ENCODE measurements around the gene GBF1.
"Not testable (repeated sequence)": the region's sequence is repeated elsewhere in the genome, so short reads cannot be mapped to it uniquely, and the experiment has no call there.

The GBF1 gene

GRCh38 chr10:102245082-102245931 lies at the start of gene GBF1:
Gene GBF1, plus strand, starts transcription at chr10:102245532. Its CDS starts 13,407 bp downstream, at chr10:102258939.
- peak; percentile 88 for DNase-seq

- DNase-seq, result no peak
These were observed 48.4 kb upstream of the GBF1 start for GRCh38 chr10:102196893-102197292.

GRCh38 chr10:102198027-102198426 lies 47.3 kb upstream of the GBF1 start:
- no peak for DNase-seq

- no peak for DNase-seq
These were observed 44.3 kb upstream of the GBF1 start for GRCh38 chr10:102200751-102201640.

- DNase-seq, result no peak
These were observed 42.9 kb upstream of the GBF1 start for GRCh38 chr10:102202386-102202785.

- no peak for DNase-seq
These were observed 36.9 kb upstream of the GBF1 start for GRCh38 chr10:102208311-102209035.

GRCh38 chr10:102211615-102212299 lies 33.6 kb upstream of the GBF1 start:
- DNase-seq, result no peak

- not testable (repeated sequence) for DNase-seq
These were observed 31.7 kb upstream of the GBF1 start for GRCh38 chr10:102213599-102213998.

- DNase-seq, result no peak
These were observed 26.0 kb upstream of the GBF1 start for GRCh38 chr10:102219370-102219769.

GRCh38 chr10:102220612-102221011 lies 24.7 kb upstream of the GBF1 start:
- peak; percentile 35 for DNase-seq

- no peak for DNase-seq
These were observed 22.5 kb upstream of the GBF1 start for GRCh38 chr10:102222797-102223196.

GRCh38 chr10:102225646-102226541 lies 19.4 kb upstream of the GBF1 start, which contains the start of gene ELOVL3:
Gene ELOVL3, plus strand, starts transcription at chr10:102226299. Its CDS starts 250 bp downstream, at chr10:102226549.
- peak; percentile 48 for DNase-seq

- no peak for DNase-seq
These were observed 18.8 kb upstream of the GBF1 start for GRCh38 chr10:102226542-102226870.

GRCh38 chr10:102227050-102227449 lies 18.3 kb upstream of the GBF1 start:
- no peak for DNase-seq

- peak; percentile 28 for DNase-seq
These were observed 15.5 kb upstream of the GBF1 start for GRCh38 chr10:102229810-102230263.

- DNase-seq, result no peak
These were observed 15.0 kb upstream of the GBF1 start for GRCh38 chr10:102230264-102230860.

- DNase-seq, result no peak
These were observed 14.4 kb upstream of the GBF1 start for GRCh38 chr10:102230861-102231356.

- DNase-seq, result no peak
These were observed 13.7 kb upstream of the GBF1 start for GRCh38 chr10:102231357-102232318.

- no peak for DNase-seq
These were observed 11.3 kb upstream of the GBF1 start for GRCh38 chr10:102233997-102234396.
